Measurements from ENCODE around the gene INF2.
A peak's percentile ranks its signal among the peaks of the same experiment; 100 is the strongest.

The INF2 gene

DNA sequence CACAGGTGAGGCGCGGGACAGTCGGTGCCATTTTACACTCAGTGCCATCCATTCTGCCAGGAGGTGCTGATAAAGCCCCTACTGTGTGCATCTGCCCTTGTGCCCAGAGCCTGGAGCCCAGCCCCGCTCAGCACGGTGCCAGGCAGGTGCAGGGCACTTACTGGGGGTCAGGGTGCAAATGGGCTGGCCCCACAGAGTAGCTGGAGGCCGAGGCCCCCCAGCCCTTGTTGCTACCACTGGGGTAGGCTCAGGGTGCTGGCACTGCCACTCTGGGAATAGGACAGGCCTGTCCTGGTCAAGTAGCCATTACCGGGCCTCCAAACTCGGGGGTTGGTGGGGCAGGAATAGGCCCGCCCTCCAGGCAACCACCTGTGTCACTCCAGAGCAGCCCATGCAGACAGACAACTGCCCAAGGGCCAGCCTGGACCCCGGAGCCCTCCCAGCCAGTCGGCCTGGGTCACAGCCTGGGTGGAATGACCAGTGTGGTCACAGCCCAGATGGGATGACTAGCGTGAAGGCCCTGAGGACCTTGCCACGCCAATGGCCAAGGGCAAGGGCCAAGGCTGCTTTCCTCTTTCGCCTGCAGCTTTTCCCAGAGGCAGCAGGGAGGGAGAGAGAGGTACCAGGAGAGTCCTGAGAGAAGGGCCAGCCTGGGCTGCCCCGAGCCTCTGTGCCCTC, 3.0 kb downstream of the INF2 start:
- H3K79me2 ChIP-seq (ENCODE audit: control insufficient read depth, insufficient read depth, low read length) = peaks cover 44% of the 10 kb centered on the region
- no peaks in the 10 kb centered on the region for H3K27me3 ChIP-seq (ENCODE audit: insufficient read depth, low read length, poor library complexity)
- H3K4me3 ChIP-seq (ENCODE audit: low read length) = no peak overlapping the region
- no peak overlapping the region for H3K23ac ChIP-seq (ENCODE audit: low read length)
- no peak overlapping the region for H2BK120ac ChIP-seq (ENCODE audit: low read depth, low read length)
- H3K79me1 ChIP-seq (ENCODE audit: low read length) = peaks cover 36% of the 10 kb centered on the region
- no peak overlapping the region for H3K4ac ChIP-seq (ENCODE audit: low read depth, low read length)
- H3K9ac ChIP-seq (ENCODE audit: low read length) = no peak overlapping the region
- H3K36me3 ChIP-seq (ENCODE audit: control insufficient read depth, insufficient read depth, low read length) = peaks cover 1% of the 10 kb centered on the region
- no peak overlapping the region for H3K18ac ChIP-seq (ENCODE audit: low read length)
- H2AK5ac ChIP-seq (ENCODE audit: low read length) = no peak overlapping the region
- no peak overlapping the region for H4K8ac ChIP-seq (ENCODE audit: low read depth, low read length)
- H2BK5ac ChIP-seq (ENCODE audit: low read length) = no peak overlapping the region
- no peak for DNase-seq
- H3K27ac ChIP-seq (ENCODE audit: low read depth, low read length) = no peak overlapping the region
- no peak overlapping the region for H2BK15ac ChIP-seq (replicated peaks; ENCODE audit: low read depth)
- no CpG with 5 or more reads among the region's 15 CpGs for WGBS (ENCODE audit: extremely low coverage, insufficient coverage, low lambda C conversion rate)
- no peak overlapping the region for H3K4me2 ChIP-seq (ENCODE audit: low read length)
- no peak overlapping the region for H4K5ac ChIP-seq (ENCODE audit: low read length)
- peak overlapping the region; percentile 62 for H3K56ac ChIP-seq (ENCODE audit: low read length)
- H3K4me1 ChIP-seq (ENCODE audit: control insufficient read depth, low read depth, low read length) = peaks cover 17% of the 10 kb centered on the region

DNA sequence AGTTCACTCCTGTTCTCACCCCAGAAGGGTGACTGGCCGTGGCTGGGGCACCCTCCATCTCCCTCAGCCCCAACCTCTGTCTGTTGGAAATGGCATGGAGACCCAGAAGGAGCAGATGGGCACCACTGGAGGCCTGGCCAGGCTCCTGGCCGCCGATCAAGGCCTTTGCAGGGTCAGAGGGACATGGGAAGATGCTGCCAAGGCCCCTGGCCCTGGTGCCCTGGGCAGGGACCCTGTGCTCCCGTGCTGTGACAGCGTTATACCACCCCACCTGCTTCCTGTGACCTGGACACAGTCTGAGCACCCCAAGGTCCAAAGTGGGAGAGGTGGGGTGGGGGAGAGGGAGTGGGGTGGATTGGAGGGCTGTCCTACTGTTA, 3.5 kb downstream of the INF2 start:
- Histone ChIP-seq H3K79me2 (ENCODE audit: control insufficient read depth, insufficient read depth, low read length) (peaks cover 44% of the 10 kb centered on the region), H3K4me3 (ENCODE audit: low read length) (no peak overlapping the region), H3K4me2 (ENCODE audit: low read length) (no peak overlapping the region), H2BK15ac (replicated peaks; ENCODE audit: low read depth) (no peak overlapping the region), H3K4me1 (ENCODE audit: control insufficient read depth, low read depth, low read length) (peaks cover 16% of the 10 kb centered on the region), H3K4ac (ENCODE audit: low read depth, low read length) (no peak overlapping the region), H3K18ac (ENCODE audit: low read length) (no peak overlapping the region), H2AK5ac (ENCODE audit: low read length) (no peak overlapping the region), H3K36me3 (ENCODE audit: control insufficient read depth, insufficient read depth, low read length) (peaks cover 1% of the 10 kb centered on the region), H3K27ac (ENCODE audit: low read depth, low read length) (no peak overlapping the region), H4K8ac (ENCODE audit: low read depth, low read length) (no peak overlapping the region), H3K23ac (ENCODE audit: low read length) (no peak overlapping the region), H2BK5ac (ENCODE audit: low read length) (no peak overlapping the region), H2BK120ac (ENCODE audit: low read depth, low read length) (no peak overlapping the region), H3K27me3 (ENCODE audit: insufficient read depth, low read length, poor library complexity) (no peaks in the 10 kb centered on the region), H3K56ac (ENCODE audit: low read length) (no peak overlapping the region), H3K79me1 (ENCODE audit: low read length) (peaks cover 36% of the 10 kb centered on the region), H3K9ac (ENCODE audit: low read length) (no peak overlapping the region), H4K5ac (ENCODE audit: low read length) (no peak overlapping the region)
- no peak for DNase-seq
- no CpG with 5 or more reads among the region's 5 CpGs for WGBS (ENCODE audit: extremely low coverage, insufficient coverage, low lambda C conversion rate)

DNA sequence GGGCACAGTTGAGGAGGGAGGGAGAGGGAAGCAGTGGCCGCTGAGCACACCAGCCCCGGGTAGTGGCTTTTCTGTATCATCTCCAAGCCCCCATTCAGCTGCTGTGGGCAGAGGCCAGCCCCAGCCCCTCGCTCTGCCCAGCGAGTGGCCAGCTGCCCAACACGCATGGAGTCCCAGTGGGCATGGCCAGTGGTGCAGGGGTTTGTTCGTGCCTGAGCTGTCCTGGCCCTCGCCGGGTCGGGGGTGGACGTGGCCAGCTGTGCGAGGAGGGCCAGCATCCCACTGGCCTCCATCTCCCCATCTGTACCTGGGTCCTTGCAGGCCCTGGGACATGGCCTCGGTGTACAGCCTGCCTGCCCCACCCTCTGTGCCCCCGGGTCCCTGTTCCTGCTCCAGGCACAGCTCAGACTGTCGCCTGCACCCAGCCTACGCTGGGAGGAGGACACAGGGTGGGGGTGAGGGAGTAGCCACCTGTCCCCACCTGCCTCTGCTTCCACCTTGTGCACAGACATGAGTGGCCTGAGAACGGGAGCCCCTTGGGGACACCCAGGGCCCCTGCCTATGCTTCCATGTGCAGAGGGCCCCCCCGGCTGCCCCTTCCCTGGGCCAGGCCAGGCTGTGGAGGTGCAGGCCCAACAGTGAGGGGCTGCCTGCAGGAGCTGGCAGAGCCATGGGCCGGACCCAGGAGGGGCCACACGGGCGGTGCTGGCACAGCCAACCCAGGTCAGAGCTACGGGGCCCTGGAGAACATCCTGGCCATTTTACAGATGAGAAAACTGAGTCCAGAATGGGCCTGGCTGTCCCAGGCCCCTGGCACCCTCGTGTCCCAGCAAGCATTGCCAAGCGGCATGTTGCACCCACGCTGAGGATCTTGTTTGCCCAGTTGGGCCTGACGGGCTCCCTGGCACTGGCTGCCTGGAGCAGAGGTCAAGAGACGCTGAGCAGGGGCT, 4.3 kb downstream of the INF2 start:
- peaks cover 36% of the 10 kb centered on the region for H3K79me1 ChIP-seq (ENCODE audit: low read length)
- H3K23ac ChIP-seq (ENCODE audit: low read length) = peak overlapping the region; percentile 52
- H3K4me3 ChIP-seq (ENCODE audit: low read length) = no peak overlapping the region
- H3K27ac ChIP-seq (ENCODE audit: low read depth, low read length) = no peak overlapping the region
- H2BK15ac ChIP-seq (replicated peaks; ENCODE audit: low read depth) = no peak overlapping the region
- H3K36me3 ChIP-seq (ENCODE audit: control insufficient read depth, insufficient read depth, low read length) = peaks cover 1% of the 10 kb centered on the region
- H4K5ac ChIP-seq (ENCODE audit: low read length) = no peak overlapping the region
- H3K4me1 ChIP-seq (ENCODE audit: control insufficient read depth, low read depth, low read length) = peaks cover 13% of the 10 kb centered on the region
- H2BK5ac ChIP-seq (ENCODE audit: low read length) = no peak overlapping the region
- no peak overlapping the region for H3K9ac ChIP-seq (ENCODE audit: low read length)
- H3K4me2 ChIP-seq (ENCODE audit: low read length) = no peak overlapping the region
- no CpG with 5 or more reads among the region's 26 CpGs for WGBS (ENCODE audit: extremely low coverage, insufficient coverage, low lambda C conversion rate)
- peak overlapping the region; percentile 9 for H3K56ac ChIP-seq (ENCODE audit: low read length)
- H3K27me3 ChIP-seq (ENCODE audit: insufficient read depth, low read length, poor library complexity) = no peaks in the 10 kb centered on the region
- H3K18ac ChIP-seq (ENCODE audit: low read length) = no peak overlapping the region
- no peak overlapping the region for H3K4ac ChIP-seq (ENCODE audit: low read depth, low read length)
- peaks cover 44% of the 10 kb centered on the region for H3K79me2 ChIP-seq (ENCODE audit: control insufficient read depth, insufficient read depth, low read length)
- no peak overlapping the region for H4K8ac ChIP-seq (ENCODE audit: low read depth, low read length)
- no peak overlapping the region for H2BK120ac ChIP-seq (ENCODE audit: low read depth, low read length)
- H2AK5ac ChIP-seq (ENCODE audit: low read length) = no peak overlapping the region
- DNase-seq = no peak

DNA sequence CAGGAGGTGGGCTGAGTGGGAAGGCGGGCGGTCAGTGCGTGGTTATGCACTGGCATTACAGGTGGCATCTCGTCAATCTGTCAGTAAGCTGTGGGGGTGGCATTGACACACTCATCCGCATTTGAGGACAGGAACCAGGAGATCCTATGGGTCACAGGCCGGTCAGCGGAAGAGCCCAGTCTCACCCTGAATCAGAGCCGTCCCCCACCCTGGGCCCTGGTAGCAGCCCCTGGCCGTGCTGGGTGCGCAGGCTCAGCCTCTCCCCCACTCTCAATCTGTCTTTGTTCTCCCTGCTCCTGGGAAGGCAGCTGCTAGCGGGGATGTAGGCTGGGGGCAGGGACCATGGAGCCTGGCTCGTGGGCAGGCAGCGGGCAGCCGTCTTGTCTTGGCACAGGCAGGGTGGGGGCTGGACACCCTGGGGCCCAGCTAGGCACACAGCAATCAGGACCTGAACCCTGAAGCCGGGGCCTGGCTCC, 5.1 kb downstream of the INF2 start:
- Histone ChIP-seq H3K4me3 (ENCODE audit: low read length) (no peak overlapping the region), H3K23ac (ENCODE audit: low read length) (no peak overlapping the region), H3K4me2 (ENCODE audit: low read length) (no peak overlapping the region), H2BK15ac (replicated peaks; ENCODE audit: low read depth) (no peak overlapping the region), H3K9ac (ENCODE audit: low read length) (peak overlapping the region; percentile 32), H2AK5ac (ENCODE audit: low read length) (no peak overlapping the region), H3K79me2 (ENCODE audit: control insufficient read depth, insufficient read depth, low read length) (peaks cover 44% of the 10 kb centered on the region), H3K4me1 (ENCODE audit: control insufficient read depth, low read depth, low read length) (peaks cover 11% of the 10 kb centered on the region), H3K56ac (ENCODE audit: low read length) (peak overlapping the region; percentile 9), H3K27me3 (ENCODE audit: insufficient read depth, low read length, poor library complexity) (no peaks in the 10 kb centered on the region), H3K18ac (ENCODE audit: low read length) (no peak overlapping the region), H3K36me3 (ENCODE audit: control insufficient read depth, insufficient read depth, low read length) (peaks cover 1% of the 10 kb centered on the region), H2BK120ac (ENCODE audit: low read depth, low read length) (no peak overlapping the region), H2BK5ac (ENCODE audit: low read length) (no peak overlapping the region), H3K27ac (ENCODE audit: low read depth, low read length) (no peak overlapping the region), H3K4ac (ENCODE audit: low read depth, low read length) (no peak overlapping the region), H3K79me1 (ENCODE audit: low read length) (peaks cover 36% of the 10 kb centered on the region), H4K8ac (ENCODE audit: low read depth, low read length) (no peak overlapping the region), H4K5ac (ENCODE audit: low read length) (no peak overlapping the region)
- WGBS (ENCODE audit: extremely low coverage, insufficient coverage, low lambda C conversion rate) = no CpG with 5 or more reads among the region's 15 CpGs
- no peak for DNase-seq

DNA sequence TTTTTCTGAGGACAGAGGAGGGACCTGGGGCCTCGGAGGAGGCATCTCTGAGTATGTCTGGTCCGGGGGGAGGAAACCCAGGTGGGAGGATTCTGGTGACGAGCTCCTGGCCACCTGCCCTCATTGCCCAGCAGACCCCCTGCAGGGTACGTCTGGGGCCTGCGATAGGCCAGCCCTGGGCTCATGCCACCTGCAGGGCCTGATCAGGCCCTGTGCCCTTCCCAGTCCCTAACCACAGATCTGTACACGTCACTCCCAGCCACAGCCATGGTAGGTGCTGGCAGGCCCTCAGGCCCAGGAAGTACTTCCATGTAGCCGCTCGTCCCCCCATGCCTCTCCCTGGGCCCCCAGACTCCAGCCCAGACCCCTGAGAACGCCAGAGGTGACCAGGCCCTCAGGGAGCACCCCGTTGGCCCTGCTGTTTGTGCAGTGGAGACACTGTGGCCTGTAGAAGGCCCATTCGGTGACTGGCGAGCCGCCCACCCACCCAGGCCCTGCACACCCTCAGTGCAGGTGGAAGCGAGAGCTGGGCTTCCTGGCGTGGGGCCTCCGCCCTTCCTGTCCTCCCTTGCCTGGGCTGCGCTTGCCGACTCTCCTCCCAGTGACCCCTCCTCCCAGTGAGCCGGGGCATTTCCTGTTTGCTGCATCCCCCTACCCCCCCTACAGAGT, 5.7 kb downstream of the INF2 start:
- H3K4me2 ChIP-seq (ENCODE audit: low read length) = no peak overlapping the region
- no peak overlapping the region for H4K8ac ChIP-seq (ENCODE audit: low read depth, low read length)
- H2BK120ac ChIP-seq (ENCODE audit: low read depth, low read length) = no peak overlapping the region
- no peak overlapping the region for H2BK15ac ChIP-seq (replicated peaks; ENCODE audit: low read depth)
- peak overlapping the region; percentile 68 for H3K56ac ChIP-seq (ENCODE audit: low read length)
- no peaks in the 10 kb centered on the region for H3K27me3 ChIP-seq (ENCODE audit: insufficient read depth, low read length, poor library complexity)
- H4K5ac ChIP-seq (ENCODE audit: low read length) = no peak overlapping the region
- peaks cover 40% of the 10 kb centered on the region for H3K79me2 ChIP-seq (ENCODE audit: control insufficient read depth, insufficient read depth, low read length)
- WGBS (ENCODE audit: extremely low coverage, insufficient coverage, low lambda C conversion rate) = no CpG with 5 or more reads among the region's 19 CpGs
- H3K36me3 ChIP-seq (ENCODE audit: control insufficient read depth, insufficient read depth, low read length) = peaks cover 1% of the 10 kb centered on the region
- H3K4me3 ChIP-seq (ENCODE audit: low read length) = no peak overlapping the region
- DNase-seq = peak; percentile 74
- peaks cover 11% of the 10 kb centered on the region for H3K4me1 ChIP-seq (ENCODE audit: control insufficient read depth, low read depth, low read length)
- no peak overlapping the region for H2AK5ac ChIP-seq (ENCODE audit: low read length)
- H3K4ac ChIP-seq (ENCODE audit: low read depth, low read length) = no peak overlapping the region
- no peak overlapping the region for H2BK5ac ChIP-seq (ENCODE audit: low read length)
- H3K27ac ChIP-seq (ENCODE audit: low read depth, low read length) = peak overlapping the region; percentile 32
- no peak overlapping the region for H3K23ac ChIP-seq (ENCODE audit: low read length)
- H3K9ac ChIP-seq (ENCODE audit: low read length) = peak overlapping the region; percentile 37
- H3K18ac ChIP-seq (ENCODE audit: low read length) = no peak overlapping the region
- peaks cover 35% of the 10 kb centered on the region for H3K79me1 ChIP-seq (ENCODE audit: low read length)

Measured in mesendoderm (in vitro differentiated cells).